Measurements from ENCODE around the gene GAREM1. TPM values are rescaled to one million over a fixed set of nuclear protein-coding genes. Genes with fewer than 3 reads are reported as not detected.
"Not testable (repeated sequence)": the region's sequence is repeated elsewhere in the genome, so short reads cannot be mapped to it uniquely, and the experiment has no call there.

GAREM1 gene
- 10 to 100 TPM; 10.8 to 32.5 (median 18.3) TPM for total RNA-seq

GRCh38 chr18:32470714-32471633 is at the start of gene GAREM1:
Gene GAREM1, minus strand, starts transcription at chr18:32470882. Its CDS starts 454 bp downstream, at chr18:32470428.
- peaks cover 0 to 13% (median 0%) of the 10 kb centered on the region in 4 donors for H3K27me3 ChIP-seq
- H3K4me1 ChIP-seq = peaks cover 0 to 44% (median 5%) of the 10 kb centered on the region in 3 donors
- TF ChIP-seq CTCF (IDR thresholded peaks at IDR 0.05) = peak in 5 of 6 experiments; percentile 58 to 89 (median 83)
- peak in 3 of 4 donors; percentile 80 to 93 (median 88) for TF ChIP-seq POLR2A (IDR thresholded peaks at IDR 0.05)
- no peaks in the 10 kb centered on the region for H3K36me3 ChIP-seq
- peak within 1 kb of the TSS; percentile 66 to 87 (median 84) for H3K4me3 ChIP-seq
- 3 to 9% methylated on average over 9 to 10 of the region's 82 CpGs for WGBS, 2 donors
- intact Hi-C loops (cut with DNase I) = loop anchor here (5.0 kb wide), 2 partner anchors 184 to 199 kb away; no protein-coding TSS in a partner anchor
- peak; percentile 54 for DNase-seq
- H3K9me3 ChIP-seq = no peaks in the 10 kb centered on the region
- peak within 1 kb of the TSS; percentile 86 to 95 (median 90) for H3K27ac ChIP-seq

- Histone ChIP-seq H3K36me3 (no peaks in the 10 kb centered on the region), H3K27ac (no peak overlapping the region), H3K4me3 (no peak overlapping the region), H3K4me1 (peaks cover 0 to 8% (median 0%) of the 10 kb centered on the region in 3 donors), H3K27me3 (no peaks in the 10 kb centered on the region), H3K9me3 (no peaks in the 10 kb centered on the region)
- TF ChIP-seq CTCF (IDR thresholded peaks at IDR 0.05) (no peak), POLR2A (IDR thresholded peaks at IDR 0.05) (no peak)
- 83 to 90% methylated on average over 6 to 7 of the region's 7 CpGs for WGBS, 2 donors
- no peak for DNase-seq
- intact Hi-C loops (cut with DNase I) = no loop called here
Observed at GRCh38 chr18:32511147-32511546, 40.5 kb upstream of the GAREM1 start.

- Histone ChIP-seq H3K9me3 (no peaks in the 10 kb centered on the region), H3K4me1 (peaks cover 0 to 8% (median 0%) of the 10 kb centered on the region in 3 donors), H3K27me3 (no peaks in the 10 kb centered on the region), H3K27ac (no peak overlapping the region), H3K4me3 (no peak overlapping the region), H3K36me3 (no peaks in the 10 kb centered on the region)
- TF ChIP-seq POLR2A (IDR thresholded peaks at IDR 0.05) (no peak), CTCF (IDR thresholded peaks at IDR 0.05) (no peak)
- 66 to 87% methylated on average over 3 of the region's 3 CpGs for WGBS, 2 donors
- intact Hi-C loops (cut with DNase I) = no loop called here
- DNase-seq = no peak
Observed at GRCh38 chr18:32509111-32509510, 38.4 kb upstream of the GAREM1 start.

- Histone ChIP-seq H3K4me3 (no peak overlapping the region), H3K9me3 (no peaks in the 10 kb centered on the region), H3K36me3 (no peaks in the 10 kb centered on the region), H3K27me3 (no peaks in the 10 kb centered on the region), H3K27ac (no peak overlapping the region), H3K4me1 (no peaks in the 10 kb centered on the region)
- WGBS, 2 donors = 64 to 65% methylated on average over 1 of the region's 1 CpG
- intact Hi-C loops (cut with DNase I) = no loop called here
- TF ChIP-seq CTCF (IDR thresholded peaks at IDR 0.05) = no peak
- no peak for TF ChIP-seq POLR2A (IDR thresholded peaks at IDR 0.05)
- no peak for DNase-seq
Observed at GRCh38 chr18:32507093-32507492, 36.4 kb upstream of the GAREM1 start.

GRCh38 chr18:32502014-32502413 is 31.3 kb upstream of the GAREM1 start:
- Histone ChIP-seq H3K4me3 (no peak overlapping the region), H3K27ac (no peak overlapping the region), H3K36me3 (no peaks in the 10 kb centered on the region), H3K4me1 (peaks cover 0 to 9% (median 5%) of the 10 kb centered on the region in 3 donors), H3K9me3 (no peaks in the 10 kb centered on the region), H3K27me3 (no peaks in the 10 kb centered on the region)
- TF ChIP-seq CTCF (IDR thresholded peaks at IDR 0.05) (no peak), POLR2A (IDR thresholded peaks at IDR 0.05) (no peak)
- 65 to 87% methylated on average over 4 of the region's 4 CpGs for WGBS, 2 donors
- no peak for DNase-seq
- intact Hi-C loops (cut with DNase I) = no loop called here

GRCh38 chr18:32501242-32501641 is 30.6 kb upstream of the GAREM1 start:
- H3K36me3 ChIP-seq; DNase-seq; H3K4me3 ChIP-seq; H3K27me3 ChIP-seq; H3K4me1 ChIP-seq; H3K27ac ChIP-seq; H3K9me3 ChIP-seq; intact Hi-C loops (cut with DNase I): not testable (repeated sequence)
- WGBS, 2 donors = 83% methylated on average over 1 of the region's 2 CpGs; no CpG with 5 or more reads in 1 of the 2 donors
